ENCODE data around the gene PPP1R3D. TPM values are rescaled to one million over a fixed set of nuclear protein-coding genes. Genes with fewer than 3 reads are reported as not detected.

Gene PPP1R3D, protein sequence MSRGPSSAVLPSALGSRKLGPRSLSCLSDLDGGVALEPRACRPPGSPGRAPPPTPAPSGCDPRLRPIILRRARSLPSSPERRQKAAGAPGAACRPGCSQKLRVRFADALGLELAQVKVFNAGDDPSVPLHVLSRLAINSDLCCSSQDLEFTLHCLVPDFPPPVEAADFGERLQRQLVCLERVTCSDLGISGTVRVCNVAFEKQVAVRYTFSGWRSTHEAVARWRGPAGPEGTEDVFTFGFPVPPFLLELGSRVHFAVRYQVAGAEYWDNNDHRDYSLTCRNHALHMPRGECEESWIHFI
- 6.4 and 6.6 TPM in 2 replicates for total RNA-seq

DNA sequence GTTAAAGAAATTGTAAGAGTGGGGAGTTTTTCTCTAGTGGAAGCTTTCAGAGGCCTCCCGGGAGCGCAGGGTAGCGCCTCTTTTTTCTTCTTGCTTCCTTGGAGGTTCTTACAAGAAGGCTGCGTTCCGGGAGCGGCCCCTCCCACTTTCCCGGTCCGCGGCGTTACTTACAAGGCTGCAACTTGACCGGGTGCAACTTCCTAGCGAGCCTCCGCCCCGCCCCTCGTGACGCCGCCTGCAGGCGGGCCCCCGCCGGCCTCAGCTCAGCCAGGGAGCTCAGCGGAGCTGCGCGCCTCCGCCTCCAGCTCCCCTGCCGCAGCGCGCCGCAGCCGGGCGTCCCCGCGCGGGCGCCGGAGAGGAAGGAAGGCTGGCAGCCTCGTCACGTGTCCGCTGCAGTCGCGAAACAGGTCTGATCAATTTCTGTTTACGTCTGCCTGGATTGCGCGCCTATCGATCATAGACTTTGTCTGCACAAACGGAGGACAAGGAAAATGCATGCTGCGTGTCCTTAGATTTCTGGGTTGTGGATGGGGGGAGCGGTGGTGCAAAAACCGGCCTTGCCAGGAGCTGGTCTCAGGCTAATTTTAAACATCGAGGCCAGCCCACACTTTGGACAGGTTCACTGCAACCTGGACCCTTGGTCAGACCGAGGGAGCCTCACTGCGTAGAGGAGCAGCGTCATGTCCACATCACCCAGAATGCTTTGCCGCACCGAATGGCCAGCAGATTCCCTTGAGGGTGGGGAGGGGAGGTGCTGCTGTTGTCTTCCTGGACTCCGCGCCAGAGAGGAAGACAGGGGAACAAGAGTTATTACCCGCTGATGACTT is at the start of gene PPP1R3D, which contains the start of gene FAM217B:
TSS of gene PPP1R3D (minus strand) at position 177 of the 827 bp plus-strand sequence. CDS start 374 bp downstream, outside the sequence.
TSS of gene FAM217B (plus strand) at position 261 of the 827 bp plus-strand sequence. CDS start 3,555 bp downstream, outside the sequence.

GRCh38 chr20:59958123-59958522 is 18.0 kb upstream of the PPP1R3D start, which contains the start of gene CDH26:
Gene CDH26 (plus strand): TSS chr20:59958423. CDS start chr20:59958727, 304 bp downstream.

DNA sequence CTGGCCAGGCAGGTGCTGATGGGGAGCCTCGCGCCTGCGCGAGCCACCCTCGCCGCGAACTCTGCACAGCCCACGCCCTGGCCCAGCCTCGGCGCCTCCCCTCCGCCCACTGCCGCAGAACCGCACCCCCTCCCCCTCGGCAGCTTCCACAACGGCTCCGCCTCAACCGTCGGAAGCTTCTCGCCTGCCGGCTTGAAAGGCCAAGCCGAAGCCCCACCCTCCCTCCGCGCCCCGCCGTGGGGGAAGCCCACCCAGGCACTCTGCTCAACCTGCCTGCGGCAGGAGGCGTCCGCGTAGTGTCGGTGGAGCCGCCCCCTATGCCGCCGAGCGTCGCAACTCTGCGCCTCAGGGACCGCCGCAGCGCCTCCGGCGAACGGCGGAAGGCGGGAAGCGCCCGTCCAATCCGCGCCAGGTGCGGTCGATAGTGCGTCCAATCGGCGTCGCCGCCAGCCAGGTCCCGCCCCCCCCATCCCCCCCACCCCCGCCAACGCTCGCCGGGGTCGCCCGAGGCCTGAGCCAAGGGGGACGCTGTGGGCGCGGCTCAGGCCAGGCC is 6.7 kb downstream of the PPP1R3D start, which contains the start of gene SYCP2:
TSS of gene SYCP2 (minus strand) at position 342 of the 553 bp plus-strand sequence. CDS start 11,224 bp downstream, outside the sequence.

Other genes starting within 250 kb of the PPP1R3D start
- gene SYCP2, start 6.7 kb downstream of the PPP1R3D start, total RNA-seq = 0.37 and 0.89 TPM in 2 replicates
- 3.2 and 4.1 TPM in 2 replicates for gene FAM217B, start 84 bp upstream of the PPP1R3D start, total RNA-seq
- 0.12 and 0.33 TPM in 2 replicates for gene CDH26, start 18.1 kb upstream of the PPP1R3D start, total RNA-seq

All from uterine smooth muscle cell (primary cell).